ENCODE results near the gene GNAI2.

GNAI2 gene

DNA sequence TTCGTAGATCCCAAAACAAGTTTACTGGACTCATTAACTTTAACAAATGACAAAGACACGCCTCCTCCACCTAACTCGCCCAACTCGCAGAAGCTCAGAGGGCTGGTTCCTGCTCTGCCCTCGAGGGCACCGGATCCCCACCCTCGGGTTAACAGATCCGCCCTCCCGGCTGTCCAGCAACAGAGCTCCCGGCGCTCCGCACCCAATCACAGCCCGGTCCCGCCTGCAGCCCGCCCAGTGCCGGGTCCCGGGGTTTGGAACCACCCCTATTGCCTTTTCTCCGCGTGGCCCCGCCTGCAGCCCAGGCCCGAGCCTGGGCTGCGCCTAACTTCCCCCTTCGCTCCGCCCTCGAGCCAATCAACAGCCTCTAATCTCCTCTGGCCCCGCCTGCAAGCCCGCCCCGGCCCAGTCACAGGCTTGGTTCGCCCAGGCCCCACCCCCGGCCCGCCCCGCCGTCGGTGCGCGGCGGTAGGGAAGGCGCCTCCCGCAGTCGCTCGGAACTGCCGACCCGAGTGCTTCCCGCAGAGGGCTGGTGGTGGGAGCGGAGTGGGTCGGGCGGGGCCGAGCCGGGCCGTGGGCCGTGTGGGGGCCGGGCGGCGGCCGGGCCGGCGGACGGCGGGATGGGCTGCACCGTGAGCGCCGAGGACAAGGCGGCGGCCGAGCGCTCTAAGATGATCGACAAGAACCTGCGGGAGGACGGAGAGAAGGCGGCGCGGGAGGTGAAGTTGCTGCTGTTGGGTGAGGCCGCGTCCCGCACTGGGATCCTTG is at the start of gene GNAI2:
TSS of gene GNAI2 (plus strand) at position 489 of the 768 bp plus-strand sequence. CDS start at position 621, 132 bp downstream.
- no peak for TF ChIP-seq Cebpa-rat (IDR thresholded peaks at IDR 0.05)
- Histone ChIP-seq H3K27me3 (no peaks in the 10 kb centered on the region), H4K20me1 (peaks cover 36 to 49% (median 45%) of the 10 kb centered on the region in 11 experiments), H3K9ac (peak within 1 kb of the TSS; percentile 92 to 99 (median 97)), H3K4me3 (peak within 1 kb of the TSS; percentile 85 to 100 (median 94)), H3K27ac (peak within 1 kb of the TSS; percentile 83 to 99 (median 94)), H3K4me1 (peaks cover 44 to 62% (median 52%) of the 10 kb centered on the region in 10 experiments), H3K36me3 (peaks cover 16 to 31% (median 23%) of the 10 kb centered on the region in 11 experiments; a peak in 20 of 22 replicates), H3K9me3 (replicated peaks in 1 of 11) (no peaks in the 10 kb centered on the region), H3K4me2 (peak within 1 kb of the TSS; percentile 90 to 100 (median 97))

DNA sequence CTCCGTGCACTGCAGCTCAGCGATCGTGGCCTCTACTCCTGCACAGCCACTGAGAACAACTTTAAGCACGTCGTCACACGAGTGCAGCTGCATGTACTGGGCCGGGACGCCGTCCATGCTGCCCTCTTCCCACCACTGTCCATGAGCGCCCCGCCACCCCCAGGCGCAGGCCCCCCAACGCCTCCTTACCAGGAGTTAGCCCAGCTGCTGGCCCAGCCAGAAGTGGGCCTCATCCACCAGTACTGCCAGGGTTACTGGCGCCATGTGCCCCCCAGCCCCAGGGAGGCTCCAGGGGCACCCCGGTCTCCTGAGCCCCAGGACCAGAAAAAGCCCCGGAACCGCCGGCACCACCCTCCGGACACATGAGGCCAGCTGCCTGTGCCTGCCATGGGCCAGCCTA is 48.3 kb upstream of the GNAI2 start:
- peaks cover under 1 to 2% (median 1%) of the 10 kb centered on the region in 11 experiments; a peak in 20 of 22 replicates for H3K27me3 ChIP-seq
- TF ChIP-seq Cebpa-rat (IDR thresholded peaks at IDR 0.05): no peak
- H3K4me1 ChIP-seq: peaks cover 19 to 34% (median 22%) of the 10 kb centered on the region in 10 experiments

DNA sequence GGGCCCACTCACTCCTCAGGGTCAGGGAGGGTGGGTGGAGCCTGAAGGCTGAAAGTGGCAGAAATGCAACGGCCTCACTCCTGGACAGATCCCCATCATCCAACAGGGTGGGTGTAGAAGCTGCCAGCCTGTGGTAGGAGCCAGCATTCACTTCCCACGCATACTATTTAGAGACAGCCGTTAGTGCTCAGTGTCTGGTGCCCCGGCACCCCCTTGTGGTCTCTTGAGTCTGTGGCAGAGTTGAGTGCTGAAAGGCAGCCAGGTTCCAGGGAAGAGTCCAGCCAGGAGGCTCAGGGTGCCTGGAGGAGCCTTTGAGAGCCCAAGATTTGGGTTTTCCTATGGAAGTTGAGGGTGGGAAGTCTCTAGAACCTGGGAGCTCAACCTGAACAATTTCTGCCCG is 46.7 kb upstream of the GNAI2 start:
- peaks cover 0 to 33% (median 0%) of the 10 kb centered on the region in 11 experiments; a peak in 11 of 22 replicates for H4K20me1 ChIP-seq
- H3K9ac ChIP-seq: peak overlapping the region in 6 of 11 experiments; percentile 8 to 54 (median 42); a peak in 7 of 22 replicates
- no peaks in the 10 kb centered on the region for H3K9me3 ChIP-seq (replicated peaks in 1 of 11)
- H3K4me1 ChIP-seq: peaks cover 25 to 43% (median 35%) of the 10 kb centered on the region in 10 experiments
- H3K4me2 ChIP-seq: peak overlapping the region; percentile 8 to 58 (median 41); a peak in 18 of 22 replicates
- peaks cover 0 to 34% (median 20%) of the 10 kb centered on the region in 11 experiments; a peak in 12 of 22 replicates for H3K36me3 ChIP-seq
- peak overlapping the region in 2 of 11 experiments; percentile 16 to 43; a peak in 1 of 22 replicates for H3K27ac ChIP-seq
- H3K4me3 ChIP-seq: no peak overlapping the region
- H3K27me3 ChIP-seq: peaks cover 16 to 17% (median 17%) of the 10 kb centered on the region in 11 experiments
- no peak for TF ChIP-seq Cebpa-rat (IDR thresholded peaks at IDR 0.05)

More for the DNA sequence above, 48.3 kb upstream of the GNAI2 start:
- H3K36me3 ChIP-seq: peaks cover 0 to 50% (median 24%) of the 10 kb centered on the region in 11 experiments; a peak in 13 of 22 replicates
- no peak overlapping the region for H3K9ac ChIP-seq
- no peak overlapping the region for H3K27ac ChIP-seq
- H4K20me1 ChIP-seq: peaks cover 0 to 19% (median 0%) of the 10 kb centered on the region in 11 experiments; a peak in 6 of 22 replicates
- no peaks in the 10 kb centered on the region for H3K9me3 ChIP-seq (replicated peaks in 1 of 11)
- H3K4me3 ChIP-seq: no peak overlapping the region
- H3K4me2 ChIP-seq: no peak overlapping the region

DNA sequence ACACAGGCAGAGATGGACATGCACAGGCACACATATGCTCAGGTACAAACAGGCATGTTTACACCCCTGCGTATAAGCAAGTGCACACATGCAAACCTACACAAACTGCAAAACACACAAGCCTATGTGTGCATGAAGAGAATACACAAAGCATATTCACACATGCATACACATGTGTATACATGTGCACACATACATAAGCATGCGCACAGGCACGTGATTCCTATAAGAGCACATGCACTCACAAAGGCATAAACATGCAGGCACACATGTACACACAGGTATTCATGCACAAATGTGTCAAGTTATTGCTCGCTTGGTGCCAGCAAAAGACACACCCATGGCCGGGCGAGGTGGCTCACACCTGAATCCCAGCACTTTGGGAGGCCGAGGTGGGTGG is 46.0 kb upstream of the GNAI2 start:
- Histone ChIP-seq H3K9me3 (replicated peaks in 1 of 11) (no peaks in the 10 kb centered on the region), H3K9ac (no peak overlapping the region), H3K27ac (no peak overlapping the region), H3K4me2 (0 out of 22 replicates have a peak overlapping the region, but pooled peaks of 2 of the 11 experiments have one; percentile 68 to 74), H3K4me3 (no peak overlapping the region), H3K27me3 (peaks cover 21 to 24% (median 22%) of the 10 kb centered on the region in 11 experiments), H4K20me1 (peaks cover 0 to 37% (median 0%) of the 10 kb centered on the region in 11 experiments; a peak in 11 of 22 replicates), H3K4me1 (peaks cover 26 to 48% (median 38%) of the 10 kb centered on the region in 10 experiments), H3K36me3 (peaks cover 0 to 28% (median 15%) of the 10 kb centered on the region in 11 experiments; a peak in 10 of 22 replicates)
- no peak for TF ChIP-seq Cebpa-rat (IDR thresholded peaks at IDR 0.05)

DNA sequence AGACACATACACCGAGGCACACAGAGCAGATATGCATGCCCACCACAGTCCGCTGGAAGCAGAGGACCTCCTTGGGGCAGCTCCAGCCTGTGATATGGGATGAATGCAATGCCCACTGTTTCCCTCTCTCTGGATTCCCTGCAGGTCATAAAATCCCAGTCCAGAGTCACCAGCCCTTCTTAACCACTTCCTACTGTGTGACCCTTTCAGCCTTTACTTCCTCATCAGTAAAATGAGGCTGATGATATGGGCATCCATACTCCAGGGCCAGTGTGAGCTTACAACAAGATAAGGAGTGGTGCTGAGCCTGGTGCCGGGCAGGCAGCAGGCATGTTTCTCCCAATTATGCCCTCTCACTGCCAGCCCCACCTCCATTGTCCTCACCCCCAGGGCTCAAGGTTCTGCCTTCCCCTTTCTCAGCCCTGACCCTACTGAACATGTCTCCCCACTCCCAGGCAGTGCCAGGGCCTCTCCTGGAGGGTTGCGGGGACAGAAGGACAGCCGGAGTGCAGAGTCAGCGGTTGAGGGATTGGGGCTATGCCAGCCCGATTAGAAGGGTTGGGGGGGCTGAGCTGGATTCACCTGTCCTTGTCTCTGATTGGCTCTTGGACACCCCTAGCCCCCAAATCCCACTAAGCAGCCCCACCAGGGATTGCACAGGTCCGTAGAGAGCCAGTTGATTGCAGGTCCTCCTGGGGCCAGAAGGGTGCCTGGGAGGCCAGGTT is 44.9 kb upstream of the GNAI2 start, which contains the start of gene GNAT1:
TSS of gene GNAT1 (plus strand) at position 675 of the 725 bp plus-strand sequence. CDS start 116 bp downstream, outside the sequence.
- peak within 1 kb of the TSS in 3 of 11 experiments; percentile 11 to 37 (median 25); a peak in 2 of 22 replicates for H3K9ac ChIP-seq
- peak within 1 kb of the TSS in 3 of 11 experiments; percentile 14 to 24 (median 17); a peak in 3 of 22 replicates for H3K27ac ChIP-seq
- peaks cover 22 to 35% (median 32%) of the 10 kb centered on the region in 11 experiments for H3K27me3 ChIP-seq
- no peak within 1 kb of the TSS for H3K4me3 ChIP-seq
- peak within 1 kb of the TSS in 10 of 11 experiments; percentile 1 to 75 (median 62); a peak in 17 of 22 replicates for H3K4me2 ChIP-seq
- TF ChIP-seq Cebpa-rat (IDR thresholded peaks at IDR 0.05): no peak
- H3K36me3 ChIP-seq: peaks cover 0 to 19% (median 6%) of the 10 kb centered on the region in 11 experiments; a peak in 8 of 22 replicates
- peaks cover 26 to 48% (median 38%) of the 10 kb centered on the region in 10 experiments for H3K4me1 ChIP-seq
- peaks cover 0 to 34% (median 0%) of the 10 kb centered on the region in 11 experiments; a peak in 11 of 22 replicates for H4K20me1 ChIP-seq
- no peaks in the 10 kb centered on the region for H3K9me3 ChIP-seq (replicated peaks in 1 of 11)

DNA sequence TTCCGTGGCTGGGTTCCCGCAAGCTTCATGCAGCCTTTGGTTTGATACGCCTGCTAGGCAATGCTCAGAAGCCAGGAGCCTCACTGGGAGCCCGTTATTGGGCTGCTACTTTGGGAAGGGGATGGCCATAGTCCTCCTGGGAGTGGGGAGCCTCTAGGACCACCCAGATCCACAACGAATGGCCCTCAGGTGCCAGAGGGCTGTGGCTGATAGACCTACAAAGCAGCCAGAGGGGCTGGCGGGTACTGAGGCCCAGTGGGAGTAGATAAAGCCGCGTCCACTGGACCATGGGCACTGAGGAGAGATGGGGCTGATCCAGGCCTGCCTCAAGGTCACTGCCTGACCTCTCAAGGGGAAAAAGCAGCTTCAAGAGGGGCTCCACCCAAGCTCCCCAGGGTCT is 43.9 kb upstream of the GNAI2 start:
- H3K27me3 ChIP-seq: peaks cover 27 to 44% (median 38%) of the 10 kb centered on the region in 11 experiments
- no peak overlapping the region for H3K4me2 ChIP-seq
- TF ChIP-seq Cebpa-rat (IDR thresholded peaks at IDR 0.05): no peak
- peaks cover 0 to 8% (median 0%) of the 10 kb centered on the region in 11 experiments; a peak in 4 of 22 replicates for H3K36me3 ChIP-seq
- H3K9ac ChIP-seq: no peak overlapping the region
- no peak overlapping the region for H3K4me3 ChIP-seq
- no peaks in the 10 kb centered on the region for H3K9me3 ChIP-seq (replicated peaks in 1 of 11)
- H3K4me1 ChIP-seq: peaks cover 26 to 48% (median 38%) of the 10 kb centered on the region in 10 experiments
- H3K27ac ChIP-seq: no peak overlapping the region
- H4K20me1 ChIP-seq: peaks cover 0 to 37% (median 0%) of the 10 kb centered on the region in 11 experiments; a peak in 11 of 22 replicates

DNA sequence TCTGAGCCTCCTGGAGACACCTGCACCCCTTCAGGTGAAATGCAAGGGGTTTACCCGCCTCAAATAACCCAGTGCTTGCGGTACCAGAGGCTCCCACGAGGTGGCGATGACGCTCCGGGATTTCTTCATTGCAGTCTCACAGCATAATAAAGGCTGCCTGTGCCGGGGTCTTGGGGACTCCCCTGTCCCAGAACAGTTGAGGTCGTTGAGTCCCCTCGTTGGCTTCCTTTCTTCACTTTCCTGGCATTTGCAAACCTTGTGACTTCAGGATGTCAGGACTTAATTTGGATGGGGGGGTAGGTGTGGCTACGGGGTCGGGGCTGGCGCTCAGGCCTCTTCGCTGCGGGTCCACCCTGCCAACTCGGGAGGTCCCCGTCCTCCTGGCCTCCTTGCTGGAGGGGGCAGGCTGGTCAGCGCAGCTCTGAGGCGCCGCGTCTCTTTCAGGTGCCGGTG is 43.3 kb upstream of the GNAI2 start:
- H4K20me1 ChIP-seq: peaks cover 0 to 37% (median 0%) of the 10 kb centered on the region in 11 experiments; a peak in 11 of 22 replicates
- 0 out of 22 replicates have a peak, but pooled peaks cover 0 to 2% (median 0%) of the 10 kb centered on the region in 11 experiments for H3K36me3 ChIP-seq
- no peaks in the 10 kb centered on the region for H3K9me3 ChIP-seq (replicated peaks in 1 of 11)
- H3K27ac ChIP-seq: no peak overlapping the region
- TF ChIP-seq Cebpa-rat (IDR thresholded peaks at IDR 0.05): no peak
- peaks cover 26 to 48% (median 38%) of the 10 kb centered on the region in 10 experiments for H3K4me1 ChIP-seq
- H3K4me3 ChIP-seq: no peak overlapping the region
- H3K27me3 ChIP-seq: peaks cover 27 to 46% (median 39%) of the 10 kb centered on the region in 11 experiments
- peak overlapping the region in 6 of 11 experiments; percentile 5 to 78 (median 74); a peak in 4 of 22 replicates for H3K4me2 ChIP-seq
- no peak overlapping the region for H3K9ac ChIP-seq

DNA sequence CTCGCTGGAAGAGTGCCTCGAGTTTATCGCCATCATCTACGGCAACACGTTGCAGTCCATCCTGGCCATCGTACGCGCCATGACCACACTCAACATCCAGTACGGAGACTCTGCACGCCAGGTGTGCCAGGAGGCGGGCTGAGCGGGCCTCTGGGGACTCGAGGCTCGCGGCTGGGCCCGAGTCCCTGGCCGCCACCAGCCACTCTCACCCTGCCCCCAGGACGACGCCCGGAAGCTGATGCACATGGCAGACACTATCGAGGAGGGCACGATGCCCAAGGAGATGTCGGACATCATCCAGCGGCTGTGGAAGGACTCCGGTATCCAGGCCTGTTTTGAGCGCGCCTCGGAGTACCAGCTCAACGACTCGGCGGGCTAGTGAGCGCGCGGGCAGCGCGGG is 42.7 kb upstream of the GNAI2 start:
- H3K4me3 ChIP-seq: no peak overlapping the region
- no peaks in the 10 kb centered on the region for H3K9me3 ChIP-seq (replicated peaks in 1 of 11)
- no peak overlapping the region for H3K9ac ChIP-seq
- H3K27ac ChIP-seq: no peak overlapping the region
- H3K4me1 ChIP-seq: peaks cover 26 to 47% (median 37%) of the 10 kb centered on the region in 10 experiments
- peaks cover 27 to 46% (median 39%) of the 10 kb centered on the region in 11 experiments for H3K27me3 ChIP-seq
- peak overlapping the region in 6 of 11 experiments; percentile 5 to 78 (median 74); a peak in 5 of 22 replicates for H3K4me2 ChIP-seq
- no peak for TF ChIP-seq Cebpa-rat (IDR thresholded peaks at IDR 0.05)
- peaks cover 0 to 37% (median 0%) of the 10 kb centered on the region in 11 experiments; a peak in 11 of 22 replicates for H4K20me1 ChIP-seq
- no peaks in the 10 kb centered on the region for H3K36me3 ChIP-seq
